GM18507 (cell line): ENCODE results near the gene PIP4K2A.
"Not testable (repeated sequence)": the region's sequence is repeated elsewhere in the genome, so short reads cannot be mapped to it uniquely, and the experiment has no call there.

Source experiments
- DNase-seq: peaks from one replicate; pipeline ENCODE4 v3.0.0; 2011; ENCODE audit warnings: low read depth; ENCODE audit not compliant: insufficient read length; ENCODE audit errors: extremely low spot score
- FAIRE-seq: peaks from 2 replicates; lab custom pipeline; 2011; peaks lifted over from hg19 to GRCh38; lab: Jason Lieb, UNC

Gene PIP4K2A

GRCh38 chr10:22714479-22715289 is at the start of gene PIP4K2A:
TSS of gene PIP4K2A (minus strand) at chr10:22714578. CDS start at chr10:22714326, 252 bp downstream.
- peak; percentile 66 for FAIRE-seq
- DNase-seq, result peak; percentile 78

- DNase-seq (no peak), FAIRE-seq (no peak)
These were observed 47.3 kb upstream of the PIP4K2A start for GRCh38 chr10:22761569-22762220.

GRCh38 chr10:22760025-22760424 is 45.6 kb upstream of the PIP4K2A start:
- no peak for FAIRE-seq
- no peak for DNase-seq

- no peak for FAIRE-seq
- DNase-seq, result no peak
These were observed 44.5 kb upstream of the PIP4K2A start for GRCh38 chr10:22758867-22759266.

- FAIRE-seq, result no peak
- DNase-seq, result no peak
These were observed 39.9 kb upstream of the PIP4K2A start for GRCh38 chr10:22754296-22754695.

GRCh38 chr10:22753786-22754185 is 39.4 kb upstream of the PIP4K2A start:
- FAIRE-seq, result no peak
- DNase-seq, result no peak

- no peak for DNase-seq
- peak; percentile 74 for FAIRE-seq
These were observed 38.0 kb upstream of the PIP4K2A start for GRCh38 chr10:22752272-22752889.

GRCh38 chr10:22750131-22750530 is 35.8 kb upstream of the PIP4K2A start:
- no peak for FAIRE-seq
- DNase-seq, result no peak

GRCh38 chr10:22744858-22745257 is 30.5 kb upstream of the PIP4K2A start:
- not testable (repeated sequence) for FAIRE-seq, DNase-seq

GRCh38 chr10:22742678-22743077 is 28.3 kb upstream of the PIP4K2A start:
- peak; percentile 83 for FAIRE-seq
- DNase-seq, result no peak

- not testable (repeated sequence) for DNase-seq, FAIRE-seq
These were observed 27.3 kb upstream of the PIP4K2A start for GRCh38 chr10:22741631-22742030.

GRCh38 chr10:22740180-22740579 is 25.8 kb upstream of the PIP4K2A start:
- DNase-seq (no peak), FAIRE-seq (no peak)

GRCh38 chr10:22737587-22737986 is 23.2 kb upstream of the PIP4K2A start:
- DNase-seq (no peak), FAIRE-seq (no peak)

- FAIRE-seq (no peak), DNase-seq (no peak)
These were observed 21.8 kb upstream of the PIP4K2A start for GRCh38 chr10:22736134-22736533.

- no peak for DNase-seq
- FAIRE-seq, result no peak
These were observed 19.6 kb upstream of the PIP4K2A start for GRCh38 chr10:22733992-22734391.

- FAIRE-seq, result peak; percentile 50
- no peak for DNase-seq
These were observed 13.3 kb upstream of the PIP4K2A start for GRCh38 chr10:22727663-22728062.

GRCh38 chr10:22727112-22727511 is 12.7 kb upstream of the PIP4K2A start:
- peak; percentile 88 for FAIRE-seq
- no peak for DNase-seq

GRCh38 chr10:22724773-22725172 is 10.4 kb upstream of the PIP4K2A start:
- FAIRE-seq (no peak), DNase-seq (no peak)

GRCh38 chr10:22723783-22724182 is 9.4 kb upstream of the PIP4K2A start:
- DNase-seq, result no peak
- FAIRE-seq, result no peak

- FAIRE-seq, result peak; percentile 99
- DNase-seq, result peak; percentile 57
These were observed 9.0 kb upstream of the PIP4K2A start for GRCh38 chr10:22723343-22723779.
